AG04449 (cell line): Measurements from ENCODE around the gene BFSP1.

ENCODE experiments used
- CTCF ChIA-PET: fragments of 350-600 bp; formaldehyde crosslinking; extraction: SDS; loops from one replicate; lab custom pipeline; 2021; ENCODE audit warnings: antibody characterized with exemption; lab: Yijun Ruan, JAX
- POLR2A ChIA-PET: fragments of 400-600, 350-600 bp; formaldehyde crosslinking; extraction: SDS; loops from one replicate; lab custom pipeline; 2020; ENCODE audit warnings: antibody characterized with exemption, inconsistent platforms; lab: Yijun Ruan, JAX
- DNase-seq: peaks from one replicate; pipeline ENCODE4 v3.0.0-alpha.2; 2010; ENCODE audit warnings: low read depth, low spot score
- H3K4me3 ChIP-seq: 2 replicates; pipeline ENCODE4 v1.5.1; 2011; ENCODE audit warnings: low read depth, mild to moderate bottlenecking, control low read depth, low read length
- CTCF ChIP-seq: IDR thresholded peaks from one replicate; pipeline ENCODE4 v1.5.1; 2011; ENCODE audit warnings: mild to moderate bottlenecking, moderate library complexity, low read length, control low read depth, inconsistent platforms; ENCODE audit not compliant: insufficient read depth; ENCODE audit errors: missing control alignments

The BFSP1 gene

GRCh38 chr20:17460119-17460518, 71.1 kb downstream of the BFSP1 start:
- ChIA-PET POLR2A (no interaction called here), CTCF (interaction anchor here (1.3 to 1.7 kb wide), 3 partner anchors 10 to 638 kb away, joined by 3 to 7 read pairs (median 3); no protein-coding TSS in a partner anchor)
- no peak for DNase-seq
- TF ChIP-seq CTCF = no peak
- H3K4me3 ChIP-seq = no peak overlapping the region

GRCh38 chr20:17457588-17458190, 73.5 kb downstream of the BFSP1 start:
- TF ChIP-seq CTCF = no peak
- no peak overlapping the region for H3K4me3 ChIP-seq
- DNase-seq = no peak
- ChIA-PET POLR2A (no interaction called here), CTCF (interaction anchor here (1.0 kb wide), 1 partner anchor 580 kb away, joined by 3 read pairs; no protein-coding TSS in a partner anchor)

- H3K4me3 ChIP-seq = no peak overlapping the region
- POLR2A ChIA-PET = no interaction called here
Measured at GRCh38 chr20:17457079-17457478, 74.1 kb downstream of the BFSP1 start.

GRCh38 chr20:17456279-17456678, 74.9 kb downstream of the BFSP1 start:
- ChIA-PET POLR2A (no interaction called here), CTCF (no interaction called here)
- no peak overlapping the region for H3K4me3 ChIP-seq
- no peak for DNase-seq
- no peak for TF ChIP-seq CTCF

More at GRCh38 chr20:17457079-17457478, 74.1 kb downstream of the BFSP1 start:
- DNase-seq = no peak
- CTCF ChIA-PET = no interaction called here
- no peak for TF ChIP-seq CTCF

GRCh38 chr20:17453592-17453991, 77.6 kb downstream of the BFSP1 start:
- CTCF ChIA-PET = interaction anchor here (1.1 kb wide), 1 partner anchor 649 kb away, joined by 3 read pairs; no protein-coding TSS in a partner anchor

GRCh38 chr20:17452441-17452840, 78.7 kb downstream of the BFSP1 start:
- CTCF ChIA-PET = interaction anchor here (1.1 kb wide), 1 partner anchor 648 kb away, joined by 3 read pairs; no protein-coding TSS in a partner anchor
- TF ChIP-seq CTCF = no peak
- POLR2A ChIA-PET = no interaction called here
- no peak overlapping the region for H3K4me3 ChIP-seq
- DNase-seq = no peak

More at GRCh38 chr20:17453592-17453991, 77.6 kb downstream of the BFSP1 start:
- TF ChIP-seq CTCF = no peak
- no peak overlapping the region for H3K4me3 ChIP-seq
- POLR2A ChIA-PET = no interaction called here
- no peak for DNase-seq
